A549 (cell line): ENCODE measurements around the gene BLOC1S4. TPM values are rescaled to one million over a fixed set of nuclear protein-coding genes. Genes with fewer than 3 reads are reported as not detected.

ENCODE experiments used
- RCOR1 ChIP-seq: fragments of 150-350 bp; IDR thresholded peaks from 2 replicates; pipeline ENCODE4 v1.6.1; 2014; ENCODE audit warnings: antibody characterized with exemption, low read length, low read depth
- polyA plus RNA-seq, 4 experiments: library from polyadenylated mRNA; depleted of rRNA in 3 of 4; stranded (reverse); fragments of >200 nt; fragmentation: RNase III in 1 of 4; extraction: RNeasy Plus Mini Kit Qiagen cat#74134 plus additional on column Dnase treatment in 1 of 4; gene quantifications; 2 replicates in 3 of 4; 3 replicates in 1 of 4; pipeline ENCODE4 v1.2.3, GENCODE V29; 2011 to 2017
- TF ChIP-seq, protein P1 (sequence below): fragments of 200-600 bp; sonication (generic); IDR thresholded peaks from 2 replicates; pipeline ENCODE4 v1.6.1; 2016; ENCODE audit warnings: antibody characterized with exemption, mild to moderate bottlenecking, moderate library complexity

BLOC1S4 gene
- polyA plus RNA-seq, 2 of the 4 experiments (the other 2 are of a cell fraction) = 13.2 to 13.9 TPM

DNA sequence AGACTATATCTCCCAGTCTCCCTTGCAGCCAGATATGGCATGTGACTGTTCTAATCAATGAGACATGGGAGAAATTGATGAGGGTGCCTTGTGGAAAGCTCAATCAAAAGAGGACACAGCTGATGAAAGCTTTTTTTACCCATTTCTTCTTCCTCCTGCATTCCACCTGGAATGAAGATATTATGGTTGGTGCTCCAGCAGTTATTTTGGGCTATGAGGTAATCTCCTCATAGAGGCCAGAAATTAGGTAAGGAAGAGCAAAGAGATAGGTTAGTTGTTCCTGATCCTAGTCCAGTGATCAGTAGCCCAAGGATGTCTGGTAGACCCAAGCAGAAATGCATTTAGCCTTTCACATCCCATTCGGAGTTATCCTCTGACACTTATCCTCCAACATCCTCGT, 49.7 kb downstream of the BLOC1S4 start (continued):
- TF ChIP-seq, protein P1, sequence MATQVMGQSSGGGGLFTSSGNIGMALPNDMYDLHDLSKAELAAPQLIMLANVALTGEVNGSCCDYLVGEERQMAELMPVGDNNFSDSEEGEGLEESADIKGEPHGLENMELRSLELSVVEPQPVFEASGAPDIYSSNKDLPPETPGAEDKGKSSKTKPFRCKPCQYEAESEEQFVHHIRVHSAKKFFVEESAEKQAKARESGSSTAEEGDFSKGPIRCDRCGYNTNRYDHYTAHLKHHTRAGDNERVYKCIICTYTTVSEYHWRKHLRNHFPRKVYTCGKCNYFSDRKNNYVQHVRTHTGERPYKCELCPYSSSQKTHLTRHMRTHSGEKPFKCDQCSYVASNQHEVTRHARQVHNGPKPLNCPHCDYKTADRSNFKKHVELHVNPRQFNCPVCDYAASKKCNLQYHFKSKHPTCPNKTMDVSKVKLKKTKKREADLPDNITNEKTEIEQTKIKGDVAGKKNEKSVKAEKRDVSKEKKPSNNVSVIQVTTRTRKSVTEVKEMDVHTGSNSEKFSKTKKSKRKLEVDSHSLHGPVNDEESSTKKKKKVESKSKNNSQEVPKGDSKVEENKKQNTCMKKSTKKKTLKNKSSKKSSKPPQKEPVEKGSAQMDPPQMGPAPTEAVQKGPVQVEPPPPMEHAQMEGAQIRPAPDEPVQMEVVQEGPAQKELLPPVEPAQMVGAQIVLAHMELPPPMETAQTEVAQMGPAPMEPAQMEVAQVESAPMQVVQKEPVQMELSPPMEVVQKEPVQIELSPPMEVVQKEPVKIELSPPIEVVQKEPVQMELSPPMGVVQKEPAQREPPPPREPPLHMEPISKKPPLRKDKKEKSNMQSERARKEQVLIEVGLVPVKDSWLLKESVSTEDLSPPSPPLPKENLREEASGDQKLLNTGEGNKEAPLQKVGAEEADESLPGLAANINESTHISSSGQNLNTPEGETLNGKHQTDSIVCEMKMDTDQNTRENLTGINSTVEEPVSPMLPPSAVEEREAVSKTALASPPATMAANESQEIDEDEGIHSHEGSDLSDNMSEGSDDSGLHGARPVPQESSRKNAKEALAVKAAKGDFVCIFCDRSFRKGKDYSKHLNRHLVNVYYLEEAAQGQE = no peak
- TF ChIP-seq RCOR1 = no peak

Other genes with a start within 250 kb of the BLOC1S4 start
- gene PPP2R2C, start 243.6 kb upstream of the BLOC1S4 start, polyA plus RNA-seq (2011; rRNA removed) = 23.9 and 26.9 TPM in 2 replicates
- 28.6 to 31.2 TPM (median 29.4 TPM) in 3 replicates for gene PPP2R2C, start 243.6 kb upstream of the BLOC1S4 start, polyA plus RNA-seq (2017; fragmentation: RNase III; extraction: RNeasy Plus Mini Kit Qiagen cat#74134 plus additional on column Dnase treatment)
- 6.3 and 6.5 TPM in 2 replicates for gene MAN2B2, start 141.0 kb upstream of the BLOC1S4 start, polyA plus RNA-seq (2011; rRNA removed)
- 7.5 to 8.4 TPM (median 8.4 TPM) in 3 replicates for gene MAN2B2, start 141.0 kb upstream of the BLOC1S4 start, polyA plus RNA-seq (2017; fragmentation: RNase III; extraction: RNeasy Plus Mini Kit Qiagen cat#74134 plus additional on column Dnase treatment)
- 185 and 272 TPM in 2 replicates for gene MRFAP1, start 75.5 kb upstream of the BLOC1S4 start, polyA plus RNA-seq (2011; rRNA removed)
- 293 to 304 TPM (median 294 TPM) in 3 replicates for gene MRFAP1, start 75.5 kb upstream of the BLOC1S4 start, polyA plus RNA-seq (2017; fragmentation: RNase III; extraction: RNeasy Plus Mini Kit Qiagen cat#74134 plus additional on column Dnase treatment)
- 171 and 291 TPM in 2 replicates for gene S100P, start 22.3 kb upstream of the BLOC1S4 start, polyA plus RNA-seq (2011; rRNA removed)
- gene S100P, start 22.3 kb upstream of the BLOC1S4 start, polyA plus RNA-seq (2017; fragmentation: RNase III; extraction: RNeasy Plus Mini Kit Qiagen cat#74134 plus additional on column Dnase treatment) = 11.4 to 20.9 TPM (median 16.0 TPM) in 3 replicates
- 42.8 and 78.2 TPM in 2 replicates for gene MRFAP1L1, start 6.3 kb upstream of the BLOC1S4 start, polyA plus RNA-seq (2011; rRNA removed)
- gene MRFAP1L1, start 6.3 kb upstream of the BLOC1S4 start, polyA plus RNA-seq (2017; fragmentation: RNase III; extraction: RNeasy Plus Mini Kit Qiagen cat#74134 plus additional on column Dnase treatment) = 41.3 to 46.7 TPM (median 46.1 TPM) in 3 replicates
- gene KIAA0232, start 66.6 kb downstream of the BLOC1S4 start, polyA plus RNA-seq (2011; rRNA removed) = 21.5 and 25.2 TPM in 2 replicates
- 9.3 to 10.6 TPM (median 10.5 TPM) in 3 replicates for gene KIAA0232, start 66.6 kb downstream of the BLOC1S4 start, polyA plus RNA-seq (2017; fragmentation: RNase III; extraction: RNeasy Plus Mini Kit Qiagen cat#74134 plus additional on column Dnase treatment)
- 35.8 and 39.0 TPM in 2 replicates for gene TBC1D14, start 193.7 kb downstream of the BLOC1S4 start, polyA plus RNA-seq (2011; rRNA removed)
- gene TBC1D14, start 193.7 kb downstream of the BLOC1S4 start, polyA plus RNA-seq (2017; fragmentation: RNase III; extraction: RNeasy Plus Mini Kit Qiagen cat#74134 plus additional on column Dnase treatment) = 25.4 to 30.2 TPM (median 28.3 TPM) in 3 replicates